Activated CD4-positive, alpha-beta T cell treated with anti-CD3 and anti-CD28 coated beads for 48 hours (primary cell): ENCODE results near the gene GTF2H4.
"Not testable (repeated sequence)": the region's sequence is repeated elsewhere in the genome, so short reads cannot be mapped to it uniquely, and the experiment has no call there.

Experiments
- DNase-seq: peaks from one replicate; pipeline ENCODE4 v3.0.0-alpha.2; 2020

Gene GTF2H4

DNA sequence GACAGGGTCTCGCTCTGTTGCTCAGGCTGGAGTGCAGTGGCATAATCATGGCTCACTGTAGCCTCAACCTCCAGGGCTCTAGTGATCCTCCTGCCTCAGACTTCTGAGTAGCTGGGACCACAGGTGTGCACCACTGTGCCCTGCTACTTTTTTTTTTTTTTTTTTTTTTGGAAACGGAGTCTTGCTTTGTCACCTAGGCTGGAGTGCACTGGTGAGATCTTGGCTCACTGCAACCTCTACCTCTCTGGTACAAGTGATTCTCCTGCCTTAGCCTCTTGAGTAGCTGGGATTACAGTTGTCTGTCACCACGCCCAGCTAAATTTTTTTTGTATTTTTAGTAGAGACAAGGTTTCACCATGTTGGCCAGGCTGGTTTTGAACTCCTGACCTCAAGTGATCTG is 19.1 kb downstream of the GTF2H4 start:
- not testable (repeated sequence) for DNase-seq

DNA sequence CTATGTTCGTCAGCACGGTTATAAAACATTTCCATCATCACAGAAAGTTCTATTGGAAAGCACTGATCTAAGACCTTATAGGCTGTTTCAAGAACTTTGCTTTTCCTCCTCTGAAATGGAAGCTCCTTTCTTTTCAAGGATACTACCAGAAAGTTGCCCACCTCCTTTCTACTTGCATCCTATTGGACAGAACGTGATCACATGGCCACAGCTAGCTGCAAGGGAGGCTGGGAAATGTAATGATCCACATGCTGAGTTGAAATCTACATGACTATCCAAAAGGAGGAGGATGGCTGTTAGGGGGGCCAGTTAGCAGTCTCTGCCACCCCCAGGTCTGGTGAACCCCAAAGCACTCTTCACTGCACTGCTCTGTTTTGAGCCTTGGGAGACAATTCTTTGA is 20.7 kb downstream of the GTF2H4 start:
- DNase-seq = no peak

DNA sequence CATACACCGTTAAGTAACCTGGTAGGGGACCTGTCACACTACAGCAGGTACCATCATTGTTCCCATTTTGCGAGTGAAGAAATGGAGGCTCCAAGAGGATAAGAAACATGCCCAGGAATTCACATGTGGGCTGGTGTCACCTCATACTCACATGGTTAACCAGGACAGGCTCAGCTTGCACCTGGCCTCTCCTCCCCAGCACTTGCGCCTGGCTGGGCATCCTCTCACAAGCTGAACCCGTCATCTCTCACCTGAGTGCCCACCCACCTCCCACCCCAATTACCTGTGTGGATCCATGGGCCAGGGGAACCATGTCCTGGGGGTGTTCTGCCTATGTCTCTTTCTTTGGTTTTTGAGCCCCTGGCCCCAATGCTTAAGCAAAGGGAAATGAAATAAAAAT is 22.5 kb downstream of the GTF2H4 start:
- no peak for DNase-seq

DNA sequence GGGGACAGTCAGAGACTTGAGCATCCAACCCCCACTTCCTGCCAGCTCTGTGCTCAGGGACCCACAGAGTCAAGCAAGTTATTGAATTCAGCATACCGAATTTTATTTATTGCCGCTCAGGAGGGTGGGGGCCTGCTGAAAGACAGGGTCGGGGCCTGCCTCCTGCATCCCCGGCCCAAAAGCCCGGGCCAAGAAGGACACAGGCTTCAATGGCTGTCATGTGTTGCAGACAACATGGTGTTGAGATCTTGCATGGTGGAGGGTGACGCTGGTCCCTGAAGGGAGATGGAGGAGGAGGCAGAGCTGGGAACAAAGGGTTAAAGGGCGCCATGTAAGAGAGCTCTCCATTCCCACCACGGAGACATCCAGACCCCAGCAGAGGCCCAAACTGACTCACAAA is 23.3 kb downstream of the GTF2H4 start:
- no peak for DNase-seq

DNA sequence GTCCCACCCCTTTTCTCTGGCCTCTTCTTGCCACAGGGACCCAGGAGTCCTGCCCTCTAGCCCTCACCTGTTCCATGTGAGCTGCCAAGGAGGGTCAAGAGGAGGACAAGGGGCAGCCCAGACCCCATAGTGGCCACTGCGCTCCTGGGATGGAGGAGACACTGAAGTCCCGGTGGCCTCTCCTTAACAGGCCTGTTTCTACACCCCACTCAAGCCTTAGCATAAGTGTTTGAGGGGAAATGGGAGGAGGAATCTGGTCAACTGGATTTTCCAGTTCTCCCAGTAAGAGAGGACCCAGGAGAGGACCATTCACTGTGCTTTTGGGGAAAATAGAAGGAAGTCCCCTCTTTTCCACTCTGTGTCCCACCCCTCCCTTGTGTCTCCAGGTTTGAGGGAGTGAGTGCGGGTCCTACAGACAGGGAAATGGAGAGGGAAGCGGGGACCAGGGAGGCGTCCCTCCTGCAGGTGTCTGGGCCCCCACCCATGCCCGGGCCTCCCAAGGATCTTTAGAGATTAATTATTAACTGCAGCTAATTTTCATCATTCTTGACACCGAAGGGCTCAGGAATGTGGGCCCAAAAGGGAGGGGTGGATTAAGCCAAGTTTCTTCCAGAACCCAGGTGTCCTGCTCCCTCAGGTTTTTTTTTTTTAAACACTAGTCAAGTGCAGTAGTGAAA is 24.1 kb downstream of the GTF2H4 start, which contains the start of gene SFTA2:
Gene SFTA2, minus strand, starts transcription at position 202 of the 677 bp plus-strand sequence. Its CDS starts 74 bp downstream, at position 128.
- DNase-seq = no peak

DNA sequence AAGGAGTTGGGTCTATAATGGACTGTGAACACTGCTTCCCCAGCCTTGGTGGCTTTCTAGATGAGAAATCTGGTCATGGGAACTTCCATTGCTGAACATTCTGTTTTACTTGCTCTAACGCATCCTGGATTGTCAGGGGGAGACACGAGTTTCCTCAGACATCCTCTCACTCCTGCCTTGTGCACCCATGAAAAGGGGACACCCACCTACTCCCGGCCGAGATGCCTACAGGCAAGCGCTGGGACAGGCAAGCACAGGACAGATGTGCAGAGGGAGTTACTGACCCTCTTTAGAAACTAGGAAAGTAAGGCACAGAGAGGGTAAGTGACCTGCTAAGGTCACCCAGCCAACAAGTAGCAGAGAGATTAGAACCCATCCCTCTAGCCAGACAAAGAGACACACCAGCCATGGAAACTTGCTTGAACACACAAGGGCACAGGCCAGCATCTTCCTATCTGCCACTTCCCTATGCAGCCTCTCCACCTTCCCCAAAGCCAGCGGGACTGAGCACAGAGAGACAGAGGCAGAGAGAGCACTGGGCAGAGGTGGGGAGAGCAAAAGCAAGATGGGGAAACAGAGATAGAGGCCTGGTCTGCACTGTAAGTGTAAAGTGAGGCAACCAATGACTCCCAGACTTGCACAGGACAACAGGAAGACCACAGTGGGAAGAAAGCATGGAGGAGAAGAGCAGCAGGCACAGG is 24.8 kb downstream of the GTF2H4 start:
- no peak for DNase-seq

DNA sequence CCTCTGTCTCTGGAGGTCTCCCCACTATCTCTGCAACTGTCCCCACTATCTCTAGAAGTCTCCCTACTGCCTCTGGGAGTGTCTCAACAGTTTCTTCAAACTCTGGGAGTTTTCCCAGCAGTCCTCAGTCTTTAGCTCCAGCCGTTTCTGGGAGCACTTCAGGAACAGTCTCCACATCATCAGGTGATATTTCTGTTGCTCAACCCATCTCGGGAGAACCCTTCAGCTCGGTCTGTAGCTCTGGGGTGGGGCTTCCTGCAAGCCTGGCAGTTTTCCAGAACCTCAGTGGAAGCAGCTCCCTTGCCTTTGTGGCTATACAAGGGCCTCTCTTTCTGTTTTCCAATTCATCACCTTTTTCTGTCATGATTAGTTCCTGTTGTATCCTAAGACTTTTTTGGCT is 27.0 kb downstream of the GTF2H4 start:
- DNase-seq = no peak

DNA sequence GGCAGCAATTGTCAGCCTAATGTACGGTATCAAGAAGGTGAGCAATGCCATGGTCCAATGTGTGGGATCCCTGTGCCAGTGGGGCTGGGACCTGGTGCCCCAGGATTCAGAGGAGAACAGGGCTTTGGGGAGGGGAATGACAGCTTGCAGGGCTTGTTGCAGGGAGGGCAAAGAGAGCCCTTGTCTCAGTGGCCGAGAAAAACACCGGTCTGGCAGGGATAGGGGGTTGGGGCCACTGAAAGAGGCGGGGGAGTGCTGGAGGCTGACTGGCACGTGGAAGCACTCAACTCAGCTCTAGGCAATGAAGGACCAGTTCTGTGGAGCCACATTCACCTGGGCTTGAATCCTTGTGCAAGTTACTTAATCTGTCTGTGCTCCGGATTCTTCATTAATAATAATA is 29.3 kb downstream of the GTF2H4 start:
- DNase-seq = no peak

DNA sequence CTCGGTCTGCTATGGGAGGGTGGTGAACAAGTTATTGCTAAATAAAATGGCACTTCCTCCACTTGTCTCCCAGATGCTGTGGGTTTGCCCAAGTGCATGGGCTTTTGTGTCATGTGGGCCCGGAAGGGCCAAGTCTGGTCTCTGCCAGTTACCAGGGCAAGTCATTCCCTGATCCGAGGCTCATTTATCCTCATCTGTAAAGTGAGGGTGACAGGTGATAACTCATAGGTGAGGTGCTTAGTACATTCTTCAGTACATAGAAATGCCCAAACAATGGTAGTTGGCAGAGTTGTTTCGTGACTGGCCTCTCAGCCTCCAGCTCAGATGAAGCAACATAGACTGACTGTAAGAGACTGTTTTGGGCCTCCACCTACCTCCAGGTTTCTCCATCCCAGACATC is 30.7 kb downstream of the GTF2H4 start:
- DNase-seq = no peak

DNA sequence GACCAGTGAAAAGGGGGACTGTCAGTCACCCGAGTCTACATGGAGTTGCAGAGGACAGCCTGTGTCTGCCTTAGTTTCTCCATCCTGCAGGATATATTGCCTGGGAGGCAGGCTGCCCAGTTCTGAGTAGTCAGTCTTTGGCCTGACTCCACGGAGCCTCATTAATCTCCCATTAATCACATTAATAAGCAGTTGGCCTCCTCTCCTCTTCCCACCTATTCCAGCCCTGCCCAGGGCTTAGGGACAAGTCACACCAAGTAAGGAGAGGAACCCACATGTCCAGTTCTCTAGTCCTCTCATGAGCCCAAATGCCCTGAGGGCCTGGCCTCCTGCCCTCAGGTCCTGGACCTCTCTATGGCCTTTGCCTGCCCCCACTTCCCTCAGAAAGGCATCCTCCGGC is 31.5 kb downstream of the GTF2H4 start:
- DNase-seq = no peak

DNA sequence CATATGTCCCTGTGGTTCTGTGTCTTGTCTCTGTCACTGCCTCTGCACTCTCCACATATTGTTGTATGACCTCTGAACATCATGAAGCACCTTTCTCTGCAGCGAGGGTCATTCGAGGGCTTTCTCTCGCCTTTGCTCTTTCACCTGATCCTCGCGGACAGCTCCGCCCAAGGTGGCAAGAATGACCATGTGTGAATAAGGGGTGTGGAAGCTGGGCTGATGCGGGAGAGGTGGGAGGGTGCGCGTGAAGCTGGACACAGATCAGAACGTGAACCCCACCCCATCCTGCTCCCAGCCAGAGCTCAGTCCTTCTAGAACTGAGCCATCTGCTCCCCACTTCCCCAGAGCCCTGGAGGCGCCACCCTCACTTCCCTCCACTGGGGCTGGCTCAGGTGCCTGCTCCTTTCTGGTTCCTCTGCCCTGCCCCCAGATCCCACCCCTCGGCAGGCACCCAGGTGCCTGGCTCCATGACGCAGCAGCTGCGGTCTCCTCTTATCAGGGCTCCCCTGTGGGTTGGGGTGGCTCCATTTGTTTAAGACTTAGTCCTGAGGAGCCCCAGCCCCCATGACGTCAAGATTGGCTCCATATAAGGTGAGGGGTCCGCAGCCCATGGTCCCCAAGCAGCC is 32.5 kb downstream of the GTF2H4 start, which contains the start of gene MUCL3:
Gene MUCL3, plus strand, starts transcription at position 613 of the 626 bp plus-strand sequence. CDS start 27 bp downstream, outside the sequence.
- no peak for DNase-seq

DNA sequence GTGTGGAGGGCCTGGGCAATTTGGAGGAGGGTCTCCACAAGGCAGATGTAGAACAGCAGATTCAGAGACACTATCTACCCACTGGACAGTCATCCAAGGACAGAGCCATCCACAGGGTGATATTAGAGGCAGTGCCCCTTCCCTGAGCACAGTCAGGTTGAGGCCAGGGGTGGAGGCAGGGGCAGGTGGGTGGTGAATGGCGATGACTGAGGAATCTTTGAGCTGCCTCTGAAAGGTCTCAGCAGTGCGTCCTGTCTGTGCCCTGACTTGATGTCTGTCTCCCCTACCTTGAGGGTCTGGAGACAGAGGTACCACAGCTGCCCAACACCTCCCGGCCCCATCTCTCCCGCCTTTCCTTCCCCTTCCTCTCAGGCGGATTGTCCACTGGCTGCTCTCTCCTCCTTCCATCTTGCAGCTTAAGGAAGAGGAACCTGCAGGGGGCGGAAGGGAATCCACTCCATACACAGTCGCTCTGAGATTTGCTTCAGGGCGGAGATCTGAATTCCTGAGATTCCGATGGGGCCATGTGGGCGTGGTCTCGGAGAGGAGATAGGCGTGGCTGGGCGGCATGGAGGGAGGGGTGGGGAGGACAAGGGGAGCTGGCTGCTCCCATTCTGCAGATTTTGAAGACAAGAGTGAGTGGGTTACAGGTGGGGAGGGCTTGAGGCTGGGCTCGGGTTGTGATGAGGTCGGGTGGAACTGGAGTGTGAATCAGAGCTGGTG is 34.5 kb downstream of the GTF2H4 start:
- DNase-seq = peak; percentile 32

DNA sequence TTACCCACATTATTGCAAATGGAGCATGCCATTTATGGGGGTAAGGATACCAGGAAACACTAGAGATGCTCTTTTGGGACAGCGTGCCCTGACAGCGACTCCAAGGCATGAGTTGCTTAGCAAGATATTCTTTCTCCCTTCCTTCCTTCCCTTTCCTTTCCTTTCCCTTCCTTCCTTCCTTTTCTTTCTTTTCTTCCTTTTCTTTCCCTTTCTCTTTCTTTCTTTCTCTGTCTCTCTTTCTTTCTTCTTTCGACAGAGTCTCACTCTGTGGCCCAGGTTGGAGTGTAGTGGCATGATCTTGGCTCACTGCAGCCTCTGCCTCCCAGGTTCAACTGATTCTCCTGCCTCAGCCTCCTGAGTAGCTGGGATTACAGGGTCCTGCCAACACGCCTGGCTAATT is 36.0 kb downstream of the GTF2H4 start:
- DNase-seq = no peak

DNA sequence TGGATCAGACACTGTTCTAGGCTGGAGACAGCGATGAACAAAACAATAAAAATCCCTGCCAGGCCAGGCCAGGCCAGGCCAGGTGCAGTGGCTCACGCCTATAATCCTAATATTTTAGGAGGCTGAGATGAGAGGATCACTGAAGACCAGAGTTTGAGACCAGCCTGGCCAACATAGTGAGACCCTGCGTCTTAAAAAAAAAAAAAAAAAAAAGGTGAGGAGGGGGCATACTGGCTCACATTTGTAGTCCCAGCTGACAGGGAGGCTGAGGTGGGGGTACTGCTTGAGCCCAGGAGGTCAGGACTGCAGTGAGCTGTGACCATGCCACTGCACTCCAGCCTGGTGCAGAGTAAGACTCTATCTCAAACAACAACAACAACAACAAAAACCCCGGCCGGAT is 37.3 kb downstream of the GTF2H4 start:
- DNase-seq = no peak

DNA sequence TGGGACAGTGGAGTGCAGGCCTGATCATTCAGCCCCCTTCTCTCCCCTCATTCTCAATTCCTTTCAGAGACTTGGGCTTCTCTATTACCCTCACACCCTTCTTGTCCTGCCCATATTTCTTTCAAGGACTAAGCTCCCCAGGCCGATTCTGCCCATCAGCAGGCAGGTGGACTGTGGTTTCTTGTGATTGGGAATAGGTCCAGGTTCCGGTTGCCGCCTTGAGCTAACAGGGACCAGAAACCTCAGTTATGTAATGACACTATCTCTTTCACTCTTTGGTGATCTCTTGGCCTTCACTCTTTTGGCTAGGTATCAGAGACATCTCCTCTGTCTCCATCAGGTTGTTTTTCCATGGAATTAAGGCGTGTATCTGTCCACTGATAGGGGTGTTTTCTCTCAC is 39.2 kb downstream of the GTF2H4 start:
- DNase-seq = no peak

DNA sequence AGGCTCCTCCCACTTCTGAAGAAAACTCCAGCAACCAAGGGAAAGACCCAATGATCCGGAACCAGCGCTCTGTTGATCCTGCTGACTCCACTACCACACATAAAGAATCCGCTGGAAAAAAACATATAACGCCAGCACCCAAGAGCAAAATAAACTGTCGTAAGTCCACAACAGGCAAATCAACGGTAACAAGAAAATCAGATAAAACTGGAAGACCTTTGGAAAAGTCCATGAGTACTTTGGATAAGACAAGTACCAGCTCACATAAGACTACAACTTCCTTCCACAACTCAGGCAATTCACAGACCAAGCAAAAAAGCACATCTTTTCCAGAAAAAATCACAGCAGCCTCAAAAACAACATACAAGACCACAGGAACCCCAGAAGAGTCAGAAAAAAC is 40.8 kb downstream of the GTF2H4 start:
- no peak for DNase-seq

DNA sequence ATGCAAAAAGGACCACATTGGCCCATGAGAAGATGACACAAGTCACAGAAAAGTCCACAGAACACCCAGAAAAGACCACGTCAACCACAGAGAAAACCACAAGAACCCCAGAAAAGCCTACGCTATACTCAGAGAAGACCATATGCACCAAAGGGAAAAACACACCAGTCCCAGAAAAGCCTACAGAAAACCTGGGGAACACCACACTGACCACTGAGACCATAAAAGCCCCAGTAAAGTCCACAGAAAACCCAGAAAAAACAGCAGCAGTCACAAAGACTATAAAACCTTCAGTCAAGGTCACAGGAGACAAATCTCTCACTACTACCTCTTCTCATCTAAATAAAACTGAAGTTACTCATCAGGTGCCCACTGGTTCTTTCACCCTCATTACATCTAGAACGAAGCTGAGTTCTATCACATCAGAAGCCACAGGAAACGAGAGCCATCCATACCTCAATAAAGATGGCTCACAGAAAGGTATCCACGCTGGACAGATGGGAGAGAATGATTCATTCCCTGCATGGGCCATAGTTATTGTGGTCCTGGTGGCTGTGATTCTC is 44.0 kb downstream of the GTF2H4 start:
- no peak for DNase-seq

DNA sequence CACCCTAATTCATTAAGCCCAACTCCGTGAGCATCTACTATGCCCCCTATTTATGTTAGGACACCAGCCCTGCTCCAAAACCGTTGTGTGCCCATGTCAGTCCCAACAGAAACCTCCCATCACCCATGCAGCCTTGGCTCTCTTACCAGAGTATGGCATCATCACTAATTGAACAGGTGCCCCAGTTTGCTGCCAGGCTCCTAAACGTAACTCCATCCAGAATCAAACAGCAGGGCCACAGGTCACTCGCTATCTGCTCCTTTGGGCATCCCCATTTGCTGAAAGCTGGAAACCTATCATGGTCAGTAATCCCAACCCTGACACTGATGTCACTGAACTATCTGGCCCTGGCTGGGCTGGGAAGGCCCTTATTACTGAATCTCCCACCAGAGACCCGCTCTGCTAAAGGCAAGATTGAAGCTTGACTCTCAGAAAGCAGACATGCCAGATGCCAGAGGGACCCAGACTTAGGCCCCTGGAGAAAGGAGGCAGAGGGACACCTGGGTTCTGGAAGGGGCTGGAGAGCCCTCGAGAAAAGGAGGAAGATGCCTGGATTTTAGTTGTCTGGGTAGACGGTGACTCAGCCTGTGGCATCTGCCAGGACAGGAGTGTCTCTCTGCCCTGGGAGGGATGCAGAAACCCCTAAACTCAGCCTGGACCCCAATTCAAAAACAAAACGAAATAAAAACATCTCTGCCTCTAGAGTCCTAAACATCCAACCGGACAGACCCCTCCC is 46.8 kb downstream of the GTF2H4 start:
- no peak for DNase-seq

DNA sequence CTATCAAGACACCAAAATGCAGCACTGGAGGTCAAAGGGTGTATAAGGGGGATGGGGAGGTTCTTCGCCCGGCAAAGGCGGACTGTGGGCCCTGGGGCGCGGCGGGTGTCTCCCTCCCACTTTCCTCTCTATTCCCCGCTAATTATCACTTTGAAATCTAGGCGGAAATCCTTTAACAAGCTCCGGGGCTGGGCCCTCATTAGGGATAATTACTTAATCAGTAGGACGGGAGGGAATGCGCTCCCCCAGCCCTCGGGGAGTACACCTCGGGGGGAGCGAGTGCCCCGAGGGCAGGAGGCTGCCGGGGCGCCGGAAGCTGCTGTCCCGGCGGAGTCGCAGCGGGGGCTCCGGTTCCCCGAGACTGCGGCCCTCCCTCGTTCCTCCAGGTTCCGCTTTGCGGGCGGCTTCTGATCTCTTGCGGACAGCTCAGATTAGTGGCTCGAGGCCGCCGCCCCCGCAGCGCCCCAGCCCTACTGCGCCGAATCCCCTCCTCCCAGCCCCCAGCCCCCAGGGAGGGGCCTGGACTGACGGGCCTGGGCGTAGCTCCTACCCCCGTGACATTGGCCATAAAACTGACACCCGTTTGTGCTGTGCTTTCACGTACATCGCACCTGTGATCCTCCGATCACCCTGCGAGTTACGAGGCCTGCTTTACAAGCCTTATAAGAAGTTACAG is 47.5 kb downstream of the GTF2H4 start:
- DNase-seq = peak; percentile 92

DNA sequence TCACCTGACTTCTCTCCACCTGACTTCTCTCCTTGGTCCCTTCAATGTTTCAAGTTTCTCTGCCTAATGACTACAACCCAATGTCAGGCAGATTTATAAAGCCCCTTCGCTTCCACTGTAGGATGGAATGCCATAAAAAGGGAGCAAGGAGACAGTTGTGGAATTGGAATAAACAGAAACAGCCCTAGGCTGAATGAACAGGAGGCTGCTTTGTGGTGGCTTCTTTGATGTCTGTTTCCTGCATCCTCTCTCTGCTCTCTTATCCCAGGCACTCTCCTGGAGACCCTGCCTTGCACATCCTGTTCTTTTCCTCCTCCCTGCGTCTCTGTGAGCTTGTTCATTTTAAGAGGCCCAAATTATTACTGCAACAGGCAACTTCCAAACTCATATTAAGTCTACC is 49.7 kb downstream of the GTF2H4 start:
- DNase-seq = no peak

DNA sequence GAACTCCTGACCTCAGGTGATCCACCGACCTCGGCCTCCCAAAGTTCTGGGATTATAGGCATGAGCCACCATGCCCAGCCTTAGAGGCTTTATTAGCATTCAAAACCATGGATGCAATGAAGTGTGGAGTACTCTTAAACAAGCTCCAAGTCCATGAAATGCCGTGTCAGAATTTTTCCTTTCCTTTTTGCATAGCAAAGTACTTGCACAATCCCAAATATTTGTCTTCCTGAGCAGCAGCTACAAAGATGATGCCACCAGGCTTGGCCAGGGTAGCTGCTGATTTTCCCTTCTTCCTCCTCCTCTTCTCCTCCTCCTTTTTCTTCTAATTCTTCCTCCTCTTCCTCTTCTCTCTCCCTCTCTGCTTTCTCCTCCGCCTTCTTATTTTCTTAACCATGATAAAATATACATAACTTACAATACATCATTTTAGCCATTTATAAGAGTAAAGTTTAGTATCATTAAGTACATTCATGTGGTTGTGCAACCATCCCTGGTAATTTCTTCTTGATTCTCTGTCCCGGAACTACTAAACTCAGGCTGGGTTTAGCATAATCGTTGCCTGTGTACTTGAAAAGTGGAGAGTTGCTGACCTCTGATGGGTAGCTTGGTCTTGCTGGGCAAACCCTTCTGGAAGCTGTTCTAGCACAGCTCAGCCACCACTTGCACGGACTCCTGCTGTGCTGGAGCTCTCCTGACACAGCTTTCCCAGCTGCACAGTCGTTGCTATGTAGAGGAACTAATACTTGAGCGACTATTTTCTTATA is 53.1 kb downstream of the GTF2H4 start:
- no peak for DNase-seq
